Adipocyte (in vitro differentiated cells): ENCODE measurements around the gene SLC17A7.

Experiments
- DNase-seq: peaks from one replicate; pipeline ENCODE4 v3.0.0-alpha.2; 2015; ENCODE audit warnings: low read depth
- H3K27me3 ChIP-seq: replicated peaks from 2 replicates; pipeline ENCODE4 v1.7.0; 2013; ENCODE audit warnings: mild to moderate bottlenecking, low read length, moderate library complexity; ENCODE audit not compliant: control insufficient read depth, insufficient read depth
- H3K36me3 ChIP-seq: 2 replicates; pipeline ENCODE4 v1.7.0; 2013; ENCODE audit warnings: low read length, mild to moderate bottlenecking, moderate library complexity; ENCODE audit not compliant: control insufficient read depth, insufficient read depth, severe bottlenecking
- H3K4me1 ChIP-seq: 2 replicates; pipeline ENCODE4 v1.7.0; 2013; ENCODE audit warnings: mild to moderate bottlenecking, low read length, moderate library complexity; ENCODE audit not compliant: control insufficient read depth, insufficient read depth
- H3K4me3 ChIP-seq: 2 replicates; pipeline ENCODE4 v1.7.0; 2013; ENCODE audit warnings: mild to moderate bottlenecking, low read length, moderate library complexity
- H3K9ac ChIP-seq: 2 replicates; pipeline ENCODE4 v1.7.0; 2013; ENCODE audit warnings: mild to moderate bottlenecking, low read length, moderate library complexity
- H3K9me3 ChIP-seq: 2 replicates; pipeline ENCODE4 v1.7.0; 2013; ENCODE audit warnings: mild to moderate bottlenecking, low read length, moderate library complexity; ENCODE audit not compliant: control insufficient read depth

The SLC17A7 gene

GRCh38 chr19:49411681-49412326 lies 29.5 kb downstream of the SLC17A7 start:
- no peaks in the 10 kb centered on the region for H3K36me3 ChIP-seq
- no peak overlapping the region for H3K4me3 ChIP-seq
- H3K9ac ChIP-seq: no peak overlapping the region
- H3K4me1 ChIP-seq: peaks cover 5% of the 10 kb centered on the region
- peaks cover 36% of the 10 kb centered on the region for H3K27me3 ChIP-seq
- H3K9me3 ChIP-seq: no peaks in the 10 kb centered on the region
- no peak for DNase-seq

GRCh38 chr19:49409441-49410029 lies 31.8 kb downstream of the SLC17A7 start:
- DNase-seq: no peak
- no peak overlapping the region for H3K4me3 ChIP-seq
- no peak overlapping the region for H3K9ac ChIP-seq
- no peaks in the 10 kb centered on the region for H3K9me3 ChIP-seq
- H3K36me3 ChIP-seq: no peaks in the 10 kb centered on the region
- peaks cover 21% of the 10 kb centered on the region for H3K27me3 ChIP-seq
- H3K4me1 ChIP-seq: no peaks in the 10 kb centered on the region

GRCh38 chr19:49408816-49409440 lies 32.4 kb downstream of the SLC17A7 start:
- Histone ChIP-seq H3K9me3 (no peaks in the 10 kb centered on the region), H3K4me3 (no peak overlapping the region), H3K4me1 (no peaks in the 10 kb centered on the region), H3K27me3 (peaks cover 23% of the 10 kb centered on the region), H3K36me3 (no peaks in the 10 kb centered on the region), H3K9ac (no peak overlapping the region)
- no peak for DNase-seq

GRCh38 chr19:49407482-49408015 lies 33.8 kb downstream of the SLC17A7 start:
- no peaks in the 10 kb centered on the region for H3K4me1 ChIP-seq
- no peaks in the 10 kb centered on the region for H3K9me3 ChIP-seq
- DNase-seq: no peak
- H3K36me3 ChIP-seq: no peaks in the 10 kb centered on the region
- H3K9ac ChIP-seq: no peak overlapping the region
- H3K4me3 ChIP-seq: no peak overlapping the region
- peaks cover 19% of the 10 kb centered on the region for H3K27me3 ChIP-seq

- Histone ChIP-seq H3K36me3 (no peaks in the 10 kb centered on the region), H3K9ac (no peak overlapping the region), H3K4me1 (no peaks in the 10 kb centered on the region), H3K4me3 (no peak overlapping the region), H3K27me3 (peaks cover 18% of the 10 kb centered on the region), H3K9me3 (no peaks in the 10 kb centered on the region)
- no peak for DNase-seq
These were observed 34.2 kb downstream of the SLC17A7 start for GRCh38 chr19:49407079-49407478.

- Histone ChIP-seq H3K4me1 (no peaks in the 10 kb centered on the region), H3K4me3 (no peak overlapping the region), H3K27me3 (peaks cover 32% of the 10 kb centered on the region), H3K36me3 (no peaks in the 10 kb centered on the region), H3K9me3 (no peaks in the 10 kb centered on the region), H3K9ac (no peak overlapping the region)
- no peak for DNase-seq
These were observed 37.7 kb downstream of the SLC17A7 start for GRCh38 chr19:49403404-49404187.

GRCh38 chr19:49400029-49400428 lies 41.3 kb downstream of the SLC17A7 start:
- Histone ChIP-seq H3K9ac (no peak overlapping the region), H3K4me3 (no peak overlapping the region), H3K4me1 (no peaks in the 10 kb centered on the region), H3K9me3 (no peaks in the 10 kb centered on the region), H3K36me3 (no peaks in the 10 kb centered on the region), H3K27me3 (peaks cover 49% of the 10 kb centered on the region)
- DNase-seq: no peak

GRCh38 chr19:49398931-49399330 lies 42.4 kb downstream of the SLC17A7 start:
- Histone ChIP-seq H3K9ac (no peak overlapping the region), H3K4me1 (no peaks in the 10 kb centered on the region), H3K4me3 (no peak overlapping the region), H3K36me3 (no peaks in the 10 kb centered on the region), H3K27me3 (peaks cover 57% of the 10 kb centered on the region), H3K9me3 (no peaks in the 10 kb centered on the region)
- DNase-seq: no peak

- H3K4me3 ChIP-seq: no peak overlapping the region
- H3K36me3 ChIP-seq: no peaks in the 10 kb centered on the region
- no peak for DNase-seq
- no peaks in the 10 kb centered on the region for H3K9me3 ChIP-seq
- H3K9ac ChIP-seq: no peak overlapping the region
- H3K4me1 ChIP-seq: no peaks in the 10 kb centered on the region
- peaks cover 57% of the 10 kb centered on the region for H3K27me3 ChIP-seq
These were observed 43.2 kb downstream of the SLC17A7 start for GRCh38 chr19:49398001-49398615.

- no peaks in the 10 kb centered on the region for H3K4me1 ChIP-seq
- no peaks in the 10 kb centered on the region for H3K36me3 ChIP-seq
- peaks cover 66% of the 10 kb centered on the region for H3K27me3 ChIP-seq
- no peak overlapping the region for H3K9ac ChIP-seq
- no peak for DNase-seq
- H3K9me3 ChIP-seq: no peaks in the 10 kb centered on the region
- H3K4me3 ChIP-seq: no peak overlapping the region
These were observed 44.4 kb downstream of the SLC17A7 start for GRCh38 chr19:49396738-49397505.
